NCI-H1048 (cell line): Measurements from ENCODE around the gene PLIN3.
"Not testable (repeated sequence)": the region's sequence is repeated elsewhere in the genome, so short reads cannot be mapped to it uniquely, and the experiment has no call there.

Experiments used
- DNase-seq: peaks from one replicate; lab custom pipeline; 2025; lab: John Stamatoyannopoulos, UW

PLIN3 gene

GRCh38 chr19:4847190-4847973 is 20.1 kb downstream of the PLIN3 start:
- DNase-seq, result no peak

- not testable (repeated sequence) for DNase-seq
Measured at GRCh38 chr19:4845975-4846374, 21.5 kb downstream of the PLIN3 start.

GRCh38 chr19:4844348-4845179 is 22.9 kb downstream of the PLIN3 start:
- DNase-seq, result no peak

GRCh38 chr19:4843647-4843965 is 23.9 kb downstream of the PLIN3 start:
- DNase-seq, result no peak

DNA sequence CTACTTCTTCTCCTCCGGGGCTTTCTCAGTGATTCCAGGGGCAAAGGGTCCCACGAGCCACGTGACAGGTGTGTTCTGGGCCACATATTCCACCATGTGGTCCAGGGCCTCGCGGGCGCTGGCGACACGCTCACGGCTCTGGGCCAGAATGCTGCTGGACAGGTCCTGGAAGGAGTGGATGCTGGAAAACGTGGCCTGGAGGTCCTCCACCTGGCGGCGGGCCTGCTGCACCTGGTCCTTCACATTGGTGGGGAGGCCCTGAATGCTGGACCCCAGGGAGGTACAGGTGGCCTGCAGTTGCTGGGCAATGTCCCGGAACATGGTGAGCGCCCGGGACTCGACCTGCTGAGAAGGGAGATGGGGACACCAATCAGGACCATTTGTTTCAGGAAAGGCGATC is 28.3 kb downstream of the PLIN3 start:
- DNase-seq, result no peak

DNA sequence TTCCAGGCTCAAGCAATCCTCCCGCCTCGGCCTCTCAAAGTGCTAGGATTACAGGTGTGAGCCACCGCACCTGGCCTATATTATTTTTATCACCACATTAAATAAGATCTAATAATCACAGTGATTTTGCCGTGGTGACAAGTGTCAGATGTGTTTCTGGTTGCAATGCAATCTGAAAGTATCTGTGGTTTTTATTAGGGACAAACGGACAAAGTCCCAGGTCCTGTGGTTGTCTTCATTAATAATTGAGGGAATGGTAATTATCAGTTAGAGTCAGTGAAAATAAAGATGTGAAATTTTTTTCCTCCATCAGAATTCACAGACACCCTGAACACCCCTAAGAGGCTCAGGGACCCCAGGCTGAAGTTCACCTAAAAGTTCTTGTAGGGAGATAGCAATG is 34.7 kb downstream of the PLIN3 start:
- DNase-seq, result no peak

- not testable (repeated sequence) for DNase-seq
Measured at GRCh38 chr19:4831979-4832340, 35.5 kb downstream of the PLIN3 start.

DNA sequence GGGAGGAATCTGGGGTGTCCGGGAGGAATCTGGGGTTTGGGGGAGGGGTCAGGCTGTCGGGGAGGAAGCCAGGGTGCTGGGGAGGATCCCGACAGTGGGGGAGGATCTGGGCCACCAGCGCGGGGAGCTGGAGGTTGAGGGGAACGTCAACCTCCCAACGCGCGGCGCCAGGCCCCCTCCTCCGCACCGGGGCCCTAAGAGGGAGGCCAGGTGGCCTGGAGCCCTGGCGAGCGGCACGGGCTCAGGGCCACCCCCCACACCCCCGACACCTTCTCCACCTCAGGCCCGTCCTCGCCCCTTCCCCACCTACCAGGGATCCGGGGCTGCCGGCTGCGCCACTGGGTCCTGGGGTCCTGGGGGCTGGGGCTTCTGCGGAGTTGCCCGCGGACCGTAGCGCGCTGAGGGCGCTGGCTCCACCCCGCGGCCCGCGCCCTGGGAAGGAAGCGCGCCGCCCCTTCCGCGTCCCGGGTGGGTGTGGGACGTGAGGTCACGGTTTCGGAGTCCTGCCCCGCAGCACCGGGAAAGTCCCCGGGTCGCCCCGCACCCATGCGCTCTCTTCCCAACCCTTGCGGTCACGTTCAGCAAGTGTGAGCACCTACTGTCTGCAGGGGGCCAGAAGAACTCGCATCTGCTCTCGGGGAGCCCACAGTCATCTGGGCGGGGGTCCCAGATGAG is 36.0 kb downstream of the PLIN3 start, which contains the start of gene TICAM1:
Gene TICAM1 (minus strand): TSS at position 409 of the 675 bp plus-strand sequence. CDS start 13,335 bp downstream, outside the sequence.
- no peak for DNase-seq

DNA sequence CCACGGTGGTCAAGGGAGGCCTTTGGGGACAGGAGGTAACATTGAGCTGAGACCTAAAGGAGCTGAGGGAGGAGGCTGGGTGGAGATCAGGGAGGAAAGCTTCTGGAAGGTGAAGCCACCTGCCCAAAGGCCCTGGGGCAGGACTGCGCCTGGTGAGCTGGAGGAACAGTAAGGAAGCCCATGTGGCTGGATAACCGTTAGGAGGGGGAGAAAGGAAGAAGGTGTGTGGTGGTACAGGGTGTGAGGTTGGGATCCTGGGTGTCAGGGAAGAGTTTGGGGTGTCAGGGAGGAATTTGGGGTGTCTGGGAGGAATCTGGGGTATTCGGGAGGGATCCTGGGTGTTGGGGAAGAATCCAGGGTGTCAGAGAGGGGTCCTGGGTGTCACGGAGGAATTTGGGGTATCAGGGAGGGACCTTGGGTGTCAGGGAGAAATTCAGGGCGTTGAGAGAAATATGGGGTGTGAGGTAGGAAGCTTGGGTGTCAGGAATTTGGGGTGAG is 36.6 kb downstream of the PLIN3 start:
- DNase-seq, result no peak

GRCh38 chr19:4830332-4830731 is 37.1 kb downstream of the PLIN3 start:
- no peak for DNase-seq

DNA sequence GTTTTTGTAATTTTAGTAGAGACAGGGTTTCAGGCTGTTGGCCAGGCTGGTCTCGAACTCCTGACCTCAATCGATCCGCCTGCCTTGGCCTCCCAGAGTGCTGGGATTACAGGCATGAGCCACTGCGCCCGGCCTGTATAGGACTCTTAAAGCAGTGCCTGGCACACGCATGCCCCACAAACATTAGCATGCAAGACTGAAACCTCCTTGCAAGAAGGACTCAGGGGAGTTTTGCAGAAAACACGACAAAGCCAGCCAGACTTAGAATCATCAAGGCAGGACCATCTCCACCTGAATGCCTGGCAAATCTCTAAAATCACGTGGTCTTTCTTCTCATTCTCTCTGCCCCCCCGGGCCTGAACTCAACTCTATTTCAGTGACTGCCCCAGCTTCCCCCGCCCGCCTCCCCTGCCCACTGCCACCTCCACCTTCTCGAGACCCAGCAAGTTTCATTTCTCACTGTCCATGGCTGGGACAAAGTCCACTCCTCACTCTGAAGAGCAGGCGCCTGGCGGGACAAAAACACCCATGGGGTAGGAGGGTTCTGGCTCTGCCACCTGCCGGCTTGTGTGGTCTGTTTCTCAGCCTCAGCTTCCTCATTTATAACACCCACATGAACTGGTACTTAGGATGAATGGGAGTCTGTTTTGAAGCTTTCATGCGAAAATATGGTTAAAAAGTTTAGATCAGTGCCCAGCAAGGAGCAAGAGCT is 38.3 kb downstream of the PLIN3 start:
- DNase-seq, result no peak

GRCh38 chr19:4823577-4823976 is 43.9 kb downstream of the PLIN3 start:
- no peak for DNase-seq

GRCh38 chr19:4822354-4822753 is 45.1 kb downstream of the PLIN3 start:
- not testable (repeated sequence) for DNase-seq

GRCh38 chr19:4821265-4821664 is 46.2 kb downstream of the PLIN3 start:
- no peak for DNase-seq

- DNase-seq, result no peak
Measured at GRCh38 chr19:4817467-4818277, 49.8 kb downstream of the PLIN3 start.

- DNase-seq, result no peak
Measured at GRCh38 chr19:4816950-4817278, 50.6 kb downstream of the PLIN3 start.

GRCh38 chr19:4816202-4816949 is 51.1 kb downstream of the PLIN3 start:
- no peak for DNase-seq

- peak; percentile 74 for DNase-seq
Measured at GRCh38 chr19:4815426-4816201, 51.9 kb downstream of the PLIN3 start.

- DNase-seq, result no peak
Measured at GRCh38 chr19:4814625-4815425, 52.6 kb downstream of the PLIN3 start.
